Progenitor cell of endocrine pancreas (in vitro differentiated cells): ENCODE measurements around the gene HSPB6. TPM values are rescaled to one million over a fixed set of nuclear protein-coding genes. Genes with fewer than 3 reads are reported as not detected.
"Not testable (repeated sequence)": the region's sequence is repeated elsewhere in the genome, so short reads cannot be mapped to it uniquely, and the experiment has no call there.

Experiments
- DNase-seq: peaks from one replicate; pipeline ENCODE4 v3.0.0; 2021; ENCODE audit warnings: low spot score; ENCODE audit not compliant: unreplicated experiment
- H3K27ac Mint-ChIP-seq: 2 replicates; pipeline ENCODE4 v1.8.0; 2021; ENCODE audit warnings: mild to moderate bottlenecking, moderate library complexity, mixed read lengths
- H3K27me3 Mint-ChIP-seq: 2 replicates; pipeline ENCODE4 v1.8.0; 2021; ENCODE audit warnings: mixed read lengths
- H3K36me3 Mint-ChIP-seq: 2 replicates; pipeline ENCODE4 v1.8.0; 2022; ENCODE audit warnings: mixed read lengths; ENCODE audit not compliant: insufficient read depth
- H3K4me1 Mint-ChIP-seq: 2 replicates; pipeline ENCODE4 v1.8.0; 2021; ENCODE audit warnings: low read depth, mixed read lengths
- H3K4me3 Mint-ChIP-seq: 2 replicates; pipeline ENCODE4 v1.8.0; 2021; ENCODE audit warnings: low read depth, mild to moderate bottlenecking, moderate library complexity, mixed read lengths
- H3K9me3 Mint-ChIP-seq: 2 replicates; pipeline ENCODE4 v1.8.0; 2021; ENCODE audit warnings: low read depth, mixed read lengths
- CTCF ChIP-seq: fragments of 200-600 bp; sonication (generic); IDR thresholded peaks from one replicate; pipeline ENCODE4 v1.5.0; 2021; ENCODE audit warnings: antibody characterized with exemption, mild to moderate bottlenecking; ENCODE audit not compliant: unreplicated experiment
- total RNA-seq: library from RNA; stranded (reverse); gene quantifications from 2 replicates; pipeline ENCODE4 v1.2.1, GENCODE V29; 2021

HSPB6 gene
- total RNA-seq, 1 donor from 2014 or later, result not detected

DNA sequence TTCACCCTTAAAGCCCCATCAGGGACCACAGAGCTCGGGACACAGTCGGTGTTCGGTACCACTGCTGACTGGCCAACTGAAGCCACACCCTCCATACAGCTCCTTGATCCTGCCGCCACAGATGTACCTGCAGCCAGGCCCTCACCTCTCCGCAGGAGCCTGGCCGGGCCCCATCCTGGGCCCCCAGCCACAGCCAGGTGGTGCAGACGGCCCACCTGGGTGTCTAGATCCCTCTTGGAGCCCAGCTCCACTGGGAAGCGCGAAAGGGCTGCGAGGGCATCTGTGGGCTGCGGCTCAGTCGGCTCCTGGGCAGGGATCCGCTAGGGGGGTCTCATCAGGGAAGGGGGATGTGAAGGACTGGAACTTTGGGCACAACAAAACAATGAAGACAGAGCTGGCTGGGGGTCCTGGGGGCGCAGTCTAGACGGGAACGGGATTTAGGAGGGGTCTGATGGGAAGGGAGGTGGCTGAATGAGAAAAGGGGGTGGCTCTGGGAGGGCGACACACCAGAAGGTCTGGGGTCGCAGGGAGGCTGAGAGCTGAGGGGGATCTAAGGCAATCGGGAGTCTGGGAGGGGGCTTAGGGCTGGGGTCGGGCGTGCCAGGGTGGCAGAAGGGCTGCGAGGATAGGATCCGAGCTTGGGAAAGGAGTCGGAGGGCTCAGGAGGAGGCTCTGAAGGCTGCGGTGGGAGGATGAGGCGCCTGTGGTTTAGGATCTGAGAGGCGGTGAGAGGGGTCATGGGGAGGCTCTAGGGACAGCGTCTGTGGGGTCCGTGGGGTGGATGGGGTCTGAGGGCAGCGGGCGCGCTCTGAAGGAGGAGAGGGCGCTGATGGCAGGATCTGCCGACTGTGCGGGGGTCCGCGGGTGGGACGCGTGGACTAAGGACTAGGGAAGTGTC lies 40.1 kb upstream of the HSPB6 start:
- no peak for DNase-seq
- Mint-ChIP-seq H3K9me3 (no peaks in the 10 kb centered on the region), H3K27ac (no peak overlapping the region), H3K27me3 (peaks cover 33% of the 10 kb centered on the region), H3K4me3 (no peak overlapping the region), H3K4me1 (no peaks in the 10 kb centered on the region), H3K36me3 (no peaks in the 10 kb centered on the region)
- no peak for TF ChIP-seq CTCF

DNA sequence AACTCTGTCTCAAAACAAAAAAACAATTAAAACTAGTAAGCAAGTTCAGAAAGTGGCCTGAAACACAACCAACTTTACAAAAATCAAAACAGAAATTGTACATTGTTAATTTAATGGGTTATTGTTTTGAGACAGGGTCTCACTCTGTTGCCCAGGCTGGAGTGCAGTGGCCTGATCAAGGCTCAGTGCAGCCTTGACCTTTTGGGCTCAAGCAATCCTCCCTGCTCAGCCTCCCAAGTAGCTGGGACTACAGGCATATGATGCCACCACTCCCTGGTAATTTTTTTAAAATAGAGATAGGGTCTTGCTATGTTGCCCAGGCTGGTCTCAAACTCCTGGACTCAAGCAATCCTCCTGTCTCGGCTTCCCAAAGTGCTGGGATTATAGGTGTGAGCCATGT lies 38.7 kb upstream of the HSPB6 start:
- not testable (repeated sequence) for H3K36me3 Mint-ChIP-seq, H3K27ac Mint-ChIP-seq, H3K4me3 Mint-ChIP-seq, H3K4me1 Mint-ChIP-seq, H3K9me3 Mint-ChIP-seq, DNase-seq
- H3K27me3 Mint-ChIP-seq, result peaks cover 33% of the 10 kb centered on the region

DNA sequence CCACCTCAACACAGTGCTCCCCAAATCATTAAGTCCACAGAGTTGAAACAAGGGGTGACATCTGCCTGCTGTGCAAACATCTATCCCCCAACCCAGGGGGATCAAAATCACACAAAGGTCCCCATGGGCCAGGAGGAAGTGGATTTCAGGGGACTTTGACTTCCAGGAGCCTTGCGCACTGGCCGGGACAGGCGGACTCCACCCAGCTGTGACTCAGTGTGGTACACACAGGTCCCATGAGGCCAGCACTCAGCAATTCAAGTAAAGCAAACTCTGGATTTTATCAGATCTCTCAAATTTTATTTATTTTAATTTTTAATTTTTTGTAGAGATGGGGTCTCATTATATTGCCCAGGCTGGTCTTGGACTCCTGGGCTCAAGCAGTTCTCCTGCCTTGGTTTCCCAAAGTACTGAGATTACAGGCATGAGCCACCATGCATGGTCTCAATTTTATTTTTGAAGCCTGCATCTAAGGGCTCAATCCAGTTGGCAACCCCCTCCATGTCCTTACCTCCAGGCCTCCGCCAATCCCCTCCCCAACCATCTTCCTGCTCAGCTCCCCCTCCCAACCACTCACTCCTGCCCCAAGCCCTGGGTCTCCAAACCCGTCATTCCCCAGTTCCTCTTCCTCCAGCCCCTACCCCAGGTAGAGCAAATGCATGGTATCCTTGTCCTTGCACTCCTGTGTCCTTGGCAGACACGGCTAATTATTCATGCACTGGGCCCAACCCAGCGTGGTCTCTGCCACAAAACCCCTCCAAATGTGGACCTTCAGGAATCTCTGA lies 36.7 kb upstream of the HSPB6 start:
- TF ChIP-seq CTCF, result no peak
- Mint-ChIP-seq H3K4me1 (no peaks in the 10 kb centered on the region), H3K27ac (no peak overlapping the region), H3K27me3 (peaks cover 30% of the 10 kb centered on the region), H3K36me3 (no peaks in the 10 kb centered on the region), H3K4me3 (no peak overlapping the region), H3K9me3 (no peaks in the 10 kb centered on the region)
- DNase-seq, result no peak

DNA sequence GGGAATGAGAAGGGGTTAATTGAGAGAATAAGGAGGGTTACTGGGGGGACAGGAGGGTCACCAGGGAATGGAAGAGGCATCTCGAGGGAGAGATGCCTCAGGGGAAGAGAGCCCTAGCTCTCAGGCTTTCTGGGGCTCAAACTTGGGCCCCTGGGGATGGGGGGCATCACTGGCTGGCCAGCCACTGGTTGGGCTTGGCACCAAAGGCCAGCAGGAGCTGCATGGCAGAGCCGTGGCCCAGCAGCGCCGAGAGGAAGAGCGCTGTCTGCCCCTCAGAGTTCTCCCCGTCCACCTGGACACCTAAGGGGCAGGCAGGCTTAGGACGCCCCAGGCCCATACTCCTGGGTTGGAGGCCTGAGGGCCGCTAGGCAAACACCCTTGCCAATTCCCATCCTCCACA lies 36.1 kb upstream of the HSPB6 start:
- no peaks in the 10 kb centered on the region for H3K9me3 Mint-ChIP-seq
- no peak for TF ChIP-seq CTCF
- no peaks in the 10 kb centered on the region for H3K4me1 Mint-ChIP-seq
- H3K36me3 Mint-ChIP-seq, result no peaks in the 10 kb centered on the region
- H3K4me3 Mint-ChIP-seq, result no peak overlapping the region
- no peak overlapping the region for H3K27ac Mint-ChIP-seq
- no peak for DNase-seq
- peaks cover 27% of the 10 kb centered on the region for H3K27me3 Mint-ChIP-seq

GRCh38 chr19:35792312-35792711 lies 35.5 kb upstream of the HSPB6 start:
- peaks cover 23% of the 10 kb centered on the region for H3K27me3 Mint-ChIP-seq
- H3K9me3 Mint-ChIP-seq, result no peaks in the 10 kb centered on the region
- no peak for DNase-seq
- no peak overlapping the region for H3K4me3 Mint-ChIP-seq
- no peak for TF ChIP-seq CTCF
- no peaks in the 10 kb centered on the region for H3K36me3 Mint-ChIP-seq
- no peak overlapping the region for H3K27ac Mint-ChIP-seq
- H3K4me1 Mint-ChIP-seq, result no peaks in the 10 kb centered on the region
